Activated T-helper 1 cell treated with anti-CD3 and anti-CD28 coated beads, Interleukin-12 subunit alpha, Interleukin-12 subunit beta, Interleukin-2, Interleukin-4 antibody, amounts not matched to agents 30 ng/mL and 10 ng/mL and 1 ng/mL, durations not matched to agents 14 hours and 24 hours and 36 hours (primary cell): ENCODE results near the gene FBXW10B. TPM values are rescaled to one million over a fixed set of nuclear protein-coding genes. Genes with fewer than 3 reads are reported as not detected.
A peak's percentile ranks its signal among the peaks of the same experiment; 100 is the strongest.
"Not testable (repeated sequence)": the region's sequence is repeated elsewhere in the genome, so short reads cannot be mapped to it uniquely, and the experiment has no call there.

ENCODE experiments used
- DNase-seq: peaks from one replicate; pipeline ENCODE4 v3.0.0; 2021; ENCODE audit warnings: low spot score
- H3K27ac Mint-ChIP-seq: one replicate; pipeline ENCODE4 v1.8.0; 2021; ENCODE audit warnings: mild to moderate bottlenecking, mixed read lengths
- H3K27me3 Mint-ChIP-seq: one replicate; pipeline ENCODE4 v1.8.0; 2022; ENCODE audit warnings: mild to moderate bottlenecking, moderate library complexity, mixed read lengths; ENCODE audit not compliant: insufficient read depth
- H3K36me3 Mint-ChIP-seq: one replicate; pipeline ENCODE4 v1.8.0; 2021; ENCODE audit warnings: low read depth, mixed read lengths
- H3K4me1 Mint-ChIP-seq: one replicate; pipeline ENCODE4 v1.8.0; 2021; ENCODE audit warnings: low read depth, mixed read lengths
- H3K4me3 Mint-ChIP-seq: one replicate; pipeline ENCODE4 v1.8.0; 2021; ENCODE audit warnings: mild to moderate bottlenecking, moderate library complexity, mixed read lengths
- H3K9me3 Mint-ChIP-seq: one replicate; pipeline ENCODE4 v1.8.0; 2021; ENCODE audit warnings: mixed read lengths
- intact Hi-C: fragments of 100-400 bp; cut with micrococcal nuclease; formaldehyde crosslinking; loops from one replicate; pipeline ENCODE4 v1.15.1; 2024
- total RNA-seq: library from RNA; stranded (reverse); gene quantifications from 2 replicates; pipeline ENCODE4 v1.2.3, GENCODE V29; 2022

Gene FBXW10B
- total RNA-seq, 1 donor from 2014 or later: 1.5 TPM

DNA sequence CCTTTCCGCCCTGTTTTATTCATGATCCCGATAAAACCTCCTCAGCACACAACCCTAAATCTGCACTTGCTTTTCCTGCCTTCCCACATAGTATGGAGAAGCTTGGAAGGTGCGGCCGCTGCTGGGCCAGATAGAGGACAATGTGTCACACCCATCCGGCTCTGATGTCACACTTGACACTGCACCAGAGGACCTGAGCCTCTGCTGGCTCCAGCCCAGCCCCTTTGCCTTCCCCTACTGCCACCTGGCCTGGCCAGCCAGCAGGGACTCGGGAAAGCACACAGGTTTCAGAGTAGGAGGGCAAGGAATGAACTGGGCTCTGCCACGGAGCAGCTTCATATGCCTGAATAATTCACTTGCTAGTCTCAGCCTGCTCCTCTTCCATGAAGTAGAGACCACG is 2.6 kb upstream of the FBXW10B start:
- H3K4me1 Mint-ChIP-seq, H3K4me3 Mint-ChIP-seq, intact Hi-C loops, H3K36me3 Mint-ChIP-seq, H3K27ac Mint-ChIP-seq, H3K9me3 Mint-ChIP-seq, H3K27me3 Mint-ChIP-seq, DNase-seq: not testable (repeated sequence)

GRCh38 chr17:15616828-15617227 is 2.7 kb downstream of the FBXW10B start:
- intact Hi-C loops: not testable (repeated sequence)

GRCh38 chr17:15615850-15616249 is 3.7 kb downstream of the FBXW10B start:
- H3K4me1 Mint-ChIP-seq, H3K9me3 Mint-ChIP-seq, DNase-seq, H3K27ac Mint-ChIP-seq, H3K27me3 Mint-ChIP-seq, H3K36me3 Mint-ChIP-seq, intact Hi-C loops, H3K4me3 Mint-ChIP-seq: not testable (repeated sequence)

More at GRCh38 chr17:15616828-15617227, 2.7 kb downstream of the FBXW10B start:
- H3K27ac Mint-ChIP-seq, H3K4me3 Mint-ChIP-seq, H3K36me3 Mint-ChIP-seq, DNase-seq, H3K9me3 Mint-ChIP-seq, H3K4me1 Mint-ChIP-seq, H3K27me3 Mint-ChIP-seq: not testable (repeated sequence)

DNA sequence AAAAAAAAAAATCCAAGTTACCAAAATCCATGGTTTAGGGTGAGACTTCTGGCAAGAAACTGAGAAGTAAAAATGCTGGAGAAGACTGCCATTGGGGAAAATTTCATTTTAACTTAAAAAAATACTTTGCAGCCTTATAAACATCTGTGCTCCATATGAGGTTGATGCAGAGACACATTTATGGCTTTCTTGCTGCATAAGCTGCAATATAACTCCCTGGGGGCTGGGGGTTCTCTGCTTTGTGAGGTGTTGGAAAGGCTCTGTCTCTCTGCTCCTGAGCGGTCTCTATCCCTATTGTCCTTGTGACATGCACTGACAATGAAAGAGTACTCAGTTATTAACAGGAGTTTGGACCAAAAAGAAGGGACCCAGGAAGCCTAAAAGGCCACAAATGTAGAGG is 6.4 kb downstream of the FBXW10B start:
- H3K27ac Mint-ChIP-seq, intact Hi-C loops, DNase-seq, H3K27me3 Mint-ChIP-seq, H3K4me3 Mint-ChIP-seq, H3K9me3 Mint-ChIP-seq, H3K36me3 Mint-ChIP-seq, H3K4me1 Mint-ChIP-seq: not testable (repeated sequence)

DNA sequence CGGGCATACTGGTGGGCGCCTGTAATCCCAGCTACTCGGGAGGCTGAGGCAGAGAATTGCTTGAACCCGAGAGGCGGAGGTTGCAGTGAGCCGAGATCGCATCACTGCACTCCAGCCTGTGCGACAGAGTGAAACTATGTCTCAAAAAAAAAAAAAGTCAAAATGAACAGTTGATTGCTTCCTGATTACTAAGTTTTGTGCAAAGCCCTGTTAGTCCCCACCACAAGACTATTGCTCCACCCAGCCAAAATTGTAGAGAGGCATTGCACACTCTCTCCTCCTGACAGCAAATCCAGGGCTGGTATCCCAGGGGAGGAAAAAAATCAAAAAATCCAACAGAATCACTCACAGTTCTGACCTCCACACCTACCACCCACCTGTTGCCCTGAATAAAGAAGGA is 26.5 kb downstream of the FBXW10B start:
- H3K27ac Mint-ChIP-seq, intact Hi-C loops, H3K9me3 Mint-ChIP-seq, H3K36me3 Mint-ChIP-seq, H3K4me3 Mint-ChIP-seq, DNase-seq, H3K27me3 Mint-ChIP-seq: not testable (repeated sequence)
- peaks cover 30% of the 10 kb centered on the region for H3K4me1 Mint-ChIP-seq

DNA sequence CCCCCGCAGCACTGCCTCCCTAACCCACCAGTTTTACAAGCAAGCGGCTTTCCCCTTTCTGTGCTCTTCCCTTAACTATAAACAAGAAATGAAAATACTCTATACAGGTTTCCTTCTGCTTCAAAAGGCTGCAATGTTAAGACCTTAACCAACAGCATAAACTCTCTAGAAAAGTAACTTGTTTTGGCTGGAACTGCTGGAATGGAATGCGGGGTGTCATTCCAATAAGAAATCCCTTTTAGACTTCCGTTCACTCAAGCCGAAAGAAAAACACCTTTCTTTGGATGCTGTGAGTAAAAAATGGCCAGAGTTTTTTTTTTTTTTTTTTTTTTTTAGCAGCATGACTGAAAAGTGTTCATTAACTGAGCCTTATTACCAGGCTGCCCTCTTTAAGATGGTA is 27.5 kb downstream of the FBXW10B start:
- DNase-seq, H3K27ac Mint-ChIP-seq, H3K36me3 Mint-ChIP-seq, H3K4me3 Mint-ChIP-seq, H3K27me3 Mint-ChIP-seq, intact Hi-C loops, H3K9me3 Mint-ChIP-seq: not testable (repeated sequence)
- peaks cover 37% of the 10 kb centered on the region for H3K4me1 Mint-ChIP-seq

DNA sequence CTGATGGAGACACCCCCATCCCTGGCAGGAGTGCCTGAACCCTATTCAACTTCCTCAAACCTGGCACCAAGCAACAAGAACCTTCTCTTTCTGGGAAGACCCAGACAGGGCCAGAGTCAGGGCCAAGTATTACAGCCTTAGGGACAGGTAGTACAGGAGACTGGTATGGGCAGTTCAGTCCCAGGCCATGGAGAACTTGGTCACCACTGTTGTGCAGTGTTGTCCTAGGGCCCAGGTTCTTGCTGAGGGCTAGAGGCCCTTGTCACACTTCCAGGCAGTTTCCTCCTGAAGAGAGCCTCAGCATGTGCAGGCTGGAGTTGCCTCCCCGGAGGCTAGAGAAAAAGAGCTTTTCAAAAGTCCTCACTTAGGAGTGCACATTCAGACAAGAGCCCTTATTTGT is 28.7 kb downstream of the FBXW10B start:
- intact Hi-C loops, H3K36me3 Mint-ChIP-seq, H3K27me3 Mint-ChIP-seq, H3K27ac Mint-ChIP-seq, DNase-seq, H3K4me3 Mint-ChIP-seq, H3K9me3 Mint-ChIP-seq: not testable (repeated sequence)
- peaks cover 45% of the 10 kb centered on the region for H3K4me1 Mint-ChIP-seq

DNA sequence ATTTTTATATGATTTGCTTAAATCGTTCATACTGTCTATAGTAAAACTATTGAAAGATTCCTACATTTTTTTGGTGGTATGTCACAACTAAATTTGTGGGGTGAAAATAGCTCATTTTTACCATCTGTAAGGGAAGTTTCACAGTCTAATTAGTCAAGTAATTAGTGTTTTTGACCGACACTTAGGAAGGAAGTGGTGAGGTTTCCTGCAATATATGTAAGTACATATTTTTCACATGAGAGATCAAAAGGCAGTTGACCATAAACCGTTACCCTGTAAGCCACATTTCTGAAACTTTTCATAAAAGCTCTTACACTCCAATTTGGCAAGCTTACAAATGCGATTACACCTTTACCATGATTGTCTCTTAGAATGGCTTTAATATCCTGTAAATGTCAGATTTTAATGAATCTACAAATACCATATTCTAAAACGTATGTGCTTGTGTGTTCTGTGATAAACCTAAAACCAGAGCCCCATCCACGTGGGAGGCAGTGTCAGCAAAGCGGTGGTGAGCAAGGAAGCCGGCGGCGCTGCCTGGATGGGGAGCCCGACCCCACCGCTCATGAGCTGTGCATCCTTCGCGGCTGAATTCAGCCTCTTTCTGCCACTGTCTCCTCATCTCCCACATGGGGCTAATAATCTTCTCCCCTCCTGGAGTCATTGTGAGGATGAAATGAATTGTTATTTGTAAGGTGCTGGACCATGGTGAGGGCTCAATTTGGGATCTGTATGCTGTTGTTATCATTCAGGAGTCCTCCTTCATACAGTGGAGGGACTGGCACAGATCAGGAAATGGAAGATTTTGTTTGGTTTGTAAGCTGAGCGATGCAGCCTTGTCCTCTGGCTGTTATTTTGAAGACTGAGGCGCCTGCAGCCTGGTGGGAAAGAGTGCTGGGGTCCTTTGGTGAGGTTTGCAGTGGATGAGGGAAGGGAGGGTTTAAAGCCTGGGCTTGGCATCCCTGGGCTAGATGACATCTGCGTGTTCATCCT is 29.7 kb downstream of the FBXW10B start:
- DNase-seq: peak; percentile 2
- H3K9me3 Mint-ChIP-seq, H3K27me3 Mint-ChIP-seq, intact Hi-C loops, H3K36me3 Mint-ChIP-seq: not testable (repeated sequence)
- Mint-ChIP-seq H3K4me1 (peaks cover 45% of the 10 kb centered on the region), H3K27ac (peak overlapping the region; percentile 35), H3K4me3 (peak overlapping the region; percentile 6)

- H3K4me3 Mint-ChIP-seq, H3K36me3 Mint-ChIP-seq, H3K9me3 Mint-ChIP-seq, intact Hi-C loops, H3K27ac Mint-ChIP-seq, DNase-seq, H3K27me3 Mint-ChIP-seq: not testable (repeated sequence)
- H3K4me1 Mint-ChIP-seq: peaks cover 45% of the 10 kb centered on the region
Measured at GRCh38 chr17:15588017-15588416, 31.5 kb downstream of the FBXW10B start.

DNA sequence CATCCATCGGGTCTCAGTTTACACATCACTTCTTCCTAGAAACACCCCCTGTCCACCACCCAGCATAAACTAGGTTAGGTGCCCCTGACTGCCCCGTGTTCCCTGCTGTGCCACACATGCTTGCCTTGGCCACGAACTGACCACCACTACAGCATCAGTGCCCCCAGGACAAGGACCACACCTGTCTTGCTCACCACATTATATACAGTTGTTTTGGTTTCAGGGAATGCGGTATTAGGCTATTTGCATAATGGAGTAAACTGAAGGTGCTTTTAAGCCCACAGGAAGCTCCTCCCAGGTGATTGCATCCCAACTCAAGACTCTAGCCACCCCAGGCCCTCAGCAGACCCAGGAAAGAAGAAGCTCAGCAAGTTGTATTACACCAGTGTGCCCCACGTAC is 36.2 kb downstream of the FBXW10B start:
- DNase-seq, intact Hi-C loops, H3K27ac Mint-ChIP-seq, H3K4me3 Mint-ChIP-seq, H3K9me3 Mint-ChIP-seq, H3K27me3 Mint-ChIP-seq: not testable (repeated sequence)
- H3K4me1 Mint-ChIP-seq: peaks cover 18% of the 10 kb centered on the region
- peaks cover 11% of the 10 kb centered on the region for H3K36me3 Mint-ChIP-seq

- H3K4me1 Mint-ChIP-seq, H3K27me3 Mint-ChIP-seq, H3K4me3 Mint-ChIP-seq, H3K9me3 Mint-ChIP-seq, intact Hi-C loops, H3K36me3 Mint-ChIP-seq, H3K27ac Mint-ChIP-seq, DNase-seq: not testable (repeated sequence)
Measured at GRCh38 chr17:15581462-15581861, 38.0 kb downstream of the FBXW10B start.

GRCh38 chr17:15576848-15577247 is 42.7 kb downstream of the FBXW10B start:
- intact Hi-C loops, H3K4me1 Mint-ChIP-seq, DNase-seq: not testable (repeated sequence)

GRCh38 chr17:15574660-15575059 is 44.8 kb downstream of the FBXW10B start:
- intact Hi-C loops, H3K9me3 Mint-ChIP-seq, DNase-seq, H3K4me3 Mint-ChIP-seq, H3K36me3 Mint-ChIP-seq, H3K27ac Mint-ChIP-seq, H3K27me3 Mint-ChIP-seq, H3K4me1 Mint-ChIP-seq: not testable (repeated sequence)

More at GRCh38 chr17:15576848-15577247, 42.7 kb downstream of the FBXW10B start:
- not testable (repeated sequence) for H3K36me3 Mint-ChIP-seq, H3K27ac Mint-ChIP-seq, H3K4me3 Mint-ChIP-seq, H3K9me3 Mint-ChIP-seq
- H3K27me3 Mint-ChIP-seq: peaks cover 14% of the 10 kb centered on the region
